A549 treated with AZD2906 at 1 μM for 4 hours (cell line): ENCODE data around the gene POP7. TPM values are rescaled to one million over a fixed set of nuclear protein-coding genes. Genes with fewer than 3 reads are reported as not detected.

Source experiments
- total RNA-seq: library from RNA; stranded (reverse); fragments of 200-300 nt; extraction: Qiagen RNA extraction; gene quantifications from 5 replicates; pipeline ENCODE4 v1.2.3, GENCODE V29; 2022

The POP7 gene
- total RNA-seq, result 68.5 to 93.3 TPM (median 89.6 TPM) in 5 replicates

GRCh38 chr7:100705753-100706671 is at the start of gene POP7:
TSS of gene POP7 (plus strand) at chr7:100706121. CDS start at chr7:100706831, 710 bp downstream.

GRCh38 chr7:100673302-100673941 is 32.5 kb upstream of the POP7 start, which contains the start of gene GNB2:
TSS of gene GNB2 (plus strand) at chr7:100673740. CDS start at chr7:100676266, 2,526 bp downstream.

GRCh38 chr7:100694098-100694745 is 11.7 kb upstream of the POP7 start, which contains the start of gene GIGYF1:
TSS of gene GIGYF1 (minus strand) at chr7:100694250. CDS start at chr7:100688238, 6,012 bp downstream.

GRCh38 chr7:100720279-100720670 is 14.4 kb downstream of the POP7 start, which contains the start of gene EPO:
TSS of gene EPO (plus strand) at chr7:100720468. CDS start at chr7:100720981, 513 bp downstream.

Other genes starting within 250 kb of the POP7 start
- gene SPACDR, start 241.9 kb upstream of the POP7 start, total RNA-seq, result 0.77 to 0.92 TPM (median 0.85 TPM) in 5 replicates
- 54.7 to 73.7 TPM (median 65.5 TPM) in 5 replicates for gene TSC22D4, start 226.9 kb upstream of the POP7 start, total RNA-seq
- 4.1 to 7.9 TPM (median 6.7 TPM) in 5 replicates for gene NYAP1, start 222.2 kb upstream of the POP7 start, total RNA-seq
- gene AGFG2, start 166.9 kb upstream of the POP7 start, total RNA-seq, result 41.5 to 62.8 TPM (median 57.6 TPM) in 5 replicates
- 0.15 to 0.47 TPM (median 0.25 TPM) in 5 replicates for gene SAP25, start 132.2 kb upstream of the POP7 start, total RNA-seq
- 12.5 to 18.8 TPM (median 16.2 TPM) in 5 replicates for gene LRCH4, start 120.0 kb upstream of the POP7 start, total RNA-seq
- 0.22 to 0.35 TPM (median 0.24 TPM) in 5 replicates for gene FBXO24, start 119.8 kb upstream of the POP7 start, total RNA-seq
- 6.8 to 10.3 TPM (median 10.0 TPM) in 5 replicates for gene PCOLCE, start 103.8 kb upstream of the POP7 start, total RNA-seq
- 16.3 to 22.9 TPM (median 21.2 TPM) in 5 replicates for gene MOSPD3, start 93.6 kb upstream of the POP7 start, total RNA-seq
- gene TFR2, start 64.6 kb upstream of the POP7 start, total RNA-seq, result 2.1 to 2.8 TPM (median 2.5 TPM) in 5 replicates
- gene ACTL6B, start 49.7 kb upstream of the POP7 start, total RNA-seq, result not detected in 5 replicates
- gene GNB2, start 32.4 kb upstream of the POP7 start, total RNA-seq, result 181 to 270 TPM (median 268 TPM) in 5 replicates
- 12.5 to 20.6 TPM (median 17.5 TPM) in 5 replicates for gene GIGYF1, start 11.9 kb upstream of the POP7 start, total RNA-seq
- gene EPO, start 14.3 kb downstream of the POP7 start, total RNA-seq, result 0.09 TPM in 1 of 5 replicates, not detected in the others
- gene ZAN, start 27.5 kb downstream of the POP7 start, total RNA-seq, result not detected in 5 replicates
- 38.4 to 43.1 TPM (median 40.6 TPM) in 5 replicates for gene EPHB4, start 121.4 kb downstream of the POP7 start, total RNA-seq
- 13.3 to 15.9 TPM (median 13.9 TPM) in 5 replicates for gene SLC12A9, start 146.6 kb downstream of the POP7 start, total RNA-seq
- 42.1 to 58.3 TPM (median 52.4 TPM) in 5 replicates for gene TRIP6, start 161.3 kb downstream of the POP7 start, total RNA-seq
- 116 to 144 TPM (median 134 TPM) in 5 replicates for gene SRRT, start 169.0 kb downstream of the POP7 start, total RNA-seq
- 4.3 to 6.3 TPM (median 5.4 TPM) in 5 replicates for gene UFSP1, start 183.6 kb downstream of the POP7 start, total RNA-seq
- gene ACHE, start 189.8 kb downstream of the POP7 start, total RNA-seq, result 2.3 to 3.5 TPM (median 3.1 TPM) in 5 replicates
- gene MUC3A, start 243.4 kb downstream of the POP7 start, total RNA-seq, result 15.2 to 23.8 TPM (median 22.2 TPM) in 5 replicates